HCT116 (cell line): ENCODE measurements around the gene LDLR. TPM values are rescaled to one million over a fixed set of nuclear protein-coding genes. Genes with fewer than 3 reads are reported as not detected.

Experiments used
- ATAC-seq: fragments of 200-7000 bp; cut with Tn5 transposase; 2 replicates; pipeline ENCODE4 v1.9.1; 2020; ENCODE audit warnings: mild to moderate bottlenecking, moderate library complexity
- BruUV-seq: library from RNA; stranded (reverse); fragments of 400-500 nt; replicated peaks from 2 replicates; lab custom pipeline; 2021; lab: Mats Ljungman, UMichigan
- CTCF ChIA-PET: fragments of 300-600 bp; sonication (Branson Sonifier 250); formaldehyde crosslinking; loops from one replicate; lab custom pipeline; 2021; ENCODE audit warnings: antibody characterized with exemption; lab: Charles Lee
- POLR2A ChIA-PET: fragments of 300-600, 350-600 bp; sonication (Branson Sonifier 250); formaldehyde crosslinking; loops from one replicate; lab custom pipeline; 2021; ENCODE audit warnings: antibody characterized with exemption; lab: Charles Lee
- RAD21 ChIA-PET, 2 experiments: fragments of 300-600 bp; sonication (Branson Sonifier 250); formaldehyde crosslinking; loops; one replicate each; lab custom pipeline; 2023; ENCODE audit warnings: low total read pairs in 2 of 2; ENCODE audit not compliant: uncharacterized antibody in 2 of 2, unreplicated experiment in 2 of 2, low non-redundant PET in 1 of 2; lab: Charles Lee
- DNase-seq: peaks from one replicate; pipeline ENCODE4 v3.0.0-alpha.2; 2010; ENCODE audit warnings: low read depth, low spot score
- H2AFZ ChIP-seq: fragments of 200-600 bp; shearing (Covaris generic), sonication (generic); 2 replicates; pipeline ENCODE4 v1.6.1; 2017; ENCODE audit warnings: low read depth, mixed run types, mixed read lengths, antibody characterized with exemption, low read length; ENCODE audit not compliant: poor library complexity, severe bottlenecking
- H3K27ac ChIP-seq: 2 replicates; pipeline ENCODE4 v1.5.1; 2012; ENCODE audit warnings: low read depth, low read length
- H3K27me3 ChIP-seq: fragments of 200-600 bp; sonication (generic); 2 replicates; pipeline ENCODE4 v1.6.1; 2016; ENCODE audit warnings: mixed run types, low read length, mixed read lengths; ENCODE audit not compliant: insufficient read depth
- H3K36me3 ChIP-seq, 2 experiments: fragments of 200-500 bp in 1 of 2; fragments of 200-600 bp in 1 of 2; sonication (Bioruptor generic) in 1 of 2; sonication (generic) in 1 of 2; 2 replicates each; pipeline versions ENCODE4 v1.5.1 to v1.6.1; 2014 to 2016; ENCODE audit warnings: low read length in 2 of 2, inconsistent platforms in 1 of 2, mixed read lengths in 1 of 2, mixed run types in 1 of 2; ENCODE audit not compliant: insufficient read depth in 2 of 2, control insufficient read depth in 1 of 2
- H3K4me1 ChIP-seq, 2 experiments: fragments of 200-600 bp in 1 of 2; sonication (generic) in 1 of 2; 2 replicates each; pipeline versions ENCODE4 v1.5.1 to v1.6.1; 2012 to 2017; ENCODE audit warnings: low read length in 2 of 2, inconsistent platforms in 1 of 2, mild to moderate bottlenecking in 1 of 2, mixed read lengths in 1 of 2, mixed run types in 1 of 2, moderate library complexity in 1 of 2; ENCODE audit not compliant: insufficient read depth in 2 of 2, control insufficient read depth in 1 of 2
- H3K4me2 ChIP-seq: fragments of 200-600 bp; sonication (generic); 2 replicates; pipeline ENCODE4 v1.6.1; 2017; ENCODE audit warnings: mixed run types, low read length, mixed read lengths
- H3K4me3 ChIP-seq, 2 experiments: fragments of 200-600 bp in 1 of 2; sonication (generic) in 1 of 2; replicated peaks in 1 of 2; 2 replicates each; pipeline ENCODE4 v1.5.1; 2011 to 2016; ENCODE audit warnings: low read length in 2 of 2, control low read depth in 1 of 2, low read depth in 1 of 2, mild to moderate bottlenecking in 1 of 2, mixed read lengths in 1 of 2, mixed run types in 1 of 2
- H3K79me2 ChIP-seq: fragments of 200-600 bp; sonication (generic); 2 replicates; pipeline ENCODE4 v1.6.1; 2017; ENCODE audit warnings: mild to moderate bottlenecking, mixed run types, low read length, moderate library complexity, mixed read lengths; ENCODE audit not compliant: insufficient read depth
- H3K9ac ChIP-seq: fragments of 200-600 bp; sonication (generic); 2 replicates; pipeline ENCODE4 v1.6.1; 2016; ENCODE audit warnings: low read length, mixed read lengths
- H3K9me2 ChIP-seq: fragments of 200-600 bp; sonication (generic), shearing (Covaris generic); 2 replicates; pipeline ENCODE4 v1.6.1; 2017; ENCODE audit warnings: mixed run types, mild to moderate bottlenecking, moderate library complexity; ENCODE audit not compliant: insufficient read depth
- H3K9me3 ChIP-seq, 2 experiments: fragments of 200-500 bp in 1 of 2; fragments of 200-600 bp in 1 of 2; sonication (Bioruptor generic) in 1 of 2; sonication (generic) in 1 of 2; 2 replicates each; pipeline ENCODE4 v1.6.1; 2014 to 2017; ENCODE audit warnings: low read length in 2 of 2, mixed read lengths in 2 of 2, inconsistent platforms in 1 of 2, low read depth in 1 of 2, mild to moderate bottlenecking in 1 of 2, mixed run types in 1 of 2, moderate library complexity in 1 of 2; ENCODE audit not compliant: control insufficient read depth in 1 of 2, insufficient read depth in 1 of 2
- H4K20me1 ChIP-seq: fragments of 200-600 bp; sonication (generic), shearing (Covaris generic); 2 replicates; pipeline ENCODE4 v1.6.1; 2017; ENCODE audit warnings: mixed run types, mild to moderate bottlenecking, moderate library complexity; ENCODE audit not compliant: insufficient read depth
- ATF3 ChIP-seq: IDR thresholded peaks from 2 replicates; pipeline ENCODE4 v1.6.1; 2012
- CEBPB ChIP-seq: IDR thresholded peaks from 2 replicates; pipeline ENCODE4 v1.6.1; 2012; ENCODE audit warnings: low read depth
- CTCF ChIP-seq, 3 experiments: fragments of 200-600 bp in 1 of 3; sonication (generic) in 1 of 3; IDR thresholded peaks in 2 of 3; conservative IDR thresholded peaks in 1 of 3; 2 replicates each; pipeline ENCODE4 v1.5.1; 2012 to 2017; ENCODE audit warnings: low read depth in 2 of 3, low read length in 2 of 3, antibody characterized with exemption in 1 of 3, borderline replicate concordance in 1 of 3, control low read depth in 1 of 3, mild to moderate bottlenecking in 1 of 3, mixed read lengths in 1 of 3, mixed run types in 1 of 3, moderate library complexity in 1 of 3; ENCODE audit not compliant: insufficient read depth in 1 of 3
- EGR1 ChIP-seq: IDR thresholded peaks from 2 replicates; pipeline ENCODE4 v1.6.1; 2012; ENCODE audit warnings: low read depth
- EZH2 ChIP-seq: fragments of 200-600 bp; sonication (generic); IDR thresholded peaks from 2 replicates; pipeline ENCODE4 v1.6.1; 2017; ENCODE audit warnings: antibody characterized with exemption, mixed run types
- EZH2phosphoT487 ChIP-seq: fragments of 200-600 bp; IDR thresholded peaks from 2 replicates; pipeline ENCODE4 v1.6.1; 2018; ENCODE audit warnings: antibody characterized with exemption, borderline replicate concordance
- MAX ChIP-seq: IDR thresholded peaks from 2 replicates; pipeline ENCODE4 v1.6.1; 2012
- RAD21 ChIP-seq: IDR thresholded peaks from 2 replicates; pipeline ENCODE4 v1.6.1; 2012; ENCODE audit warnings: low read depth, mild to moderate bottlenecking
- SIN3A ChIP-seq: IDR thresholded peaks from 2 replicates; pipeline ENCODE4 v1.6.1; 2012; ENCODE audit warnings: low read depth
- SRF ChIP-seq: IDR thresholded peaks from 2 replicates; pipeline ENCODE4 v1.6.1; 2012; ENCODE audit warnings: low read depth
- ZBTB33 ChIP-seq: IDR thresholded peaks from 2 replicates; pipeline ENCODE4 v1.6.1; 2011; ENCODE audit warnings: mild to moderate bottlenecking, low read length, moderate library complexity; ENCODE audit not compliant: insufficient replicate concordance; ENCODE audit errors: extremely low read depth
- ZFX ChIP-seq: fragments of 450-650 bp; IDR thresholded peaks from 2 replicates; pipeline ENCODE4 v1.6.1; 2017
- intact Hi-C: fragments of 100-400 bp; cut with micrococcal nuclease; formaldehyde crosslinking; loops from 2 replicates; pipeline ENCODE4 v1.10.0; 2022
- total RNA-seq: library from RNA; stranded (reverse); gene quantifications from one replicate; pipeline ENCODE4 v1.2.1, GENCODE V29; 2021; ENCODE audit not compliant: unreplicated experiment

The LDLR gene
- total RNA-seq, 1 experiment from 2014 or later = 92.4 TPM

GRCh38 chr19:11154683-11155047 is 65.4 kb downstream of the LDLR start:
- Histone ChIP-seq H3K4me2 (peak overlapping the region; percentile 95), H3K4me1 (peaks cover 44 to 45% of the 10 kb centered on the region in 2 experiments), H3K79me2 (peaks cover 50% of the 10 kb centered on the region), H3K27me3 (no peaks in the 10 kb centered on the region), H3K9ac (peak overlapping the region; percentile 89), H3K9me3 (no peaks in the 10 kb centered on the region), H4K20me1 (no peaks in the 10 kb centered on the region), H2AFZ (no peak overlapping the region), H3K4me3 (peak overlapping the region; percentile 83 to 89), H3K9me2 (no peaks in the 10 kb centered on the region), H3K36me3 (no peaks in the 10 kb centered on the region), H3K27ac (peak overlapping the region; percentile 76)
- no TSS peak for BruUV-seq
- intact Hi-C loops = no loop called here
- POLR2A ChIA-PET = no interaction called here
- ATAC-seq (no peak), DNase-seq (no peak)
- RAD21 ChIA-PET = no interaction called here
- no peak for TF ChIP-seq ZFX
- TF ChIP-seq CTCF (IDR thresholded peaks at IDR 0.05 in 2 of 3, conservative IDR thresholded peaks at IDR 0.05 in 1 of 3; ENCODE audit: borderline replicate concordance in 1 of 3, insufficient read depth in 1 of 3, low read depth in 2 of 3, low read length in 2 of 3) = no peak
- no peak for TF ChIP-seq SRF
- CTCF ChIA-PET = no interaction called here

- RAD21 ChIA-PET = no interaction called here
- Histone ChIP-seq H4K20me1 (no peaks in the 10 kb centered on the region), H3K4me1 (peaks cover 44 to 45% of the 10 kb centered on the region in 2 experiments), H3K4me3 (peak within 1 kb of the TSS; percentile 83 to 89), H3K4me2 (peak within 1 kb of the TSS; percentile 95), H3K9me2 (no peaks in the 10 kb centered on the region), H3K27me3 (no peaks in the 10 kb centered on the region), H3K27ac (peak within 1 kb of the TSS; percentile 76), H3K79me2 (peaks cover 44% of the 10 kb centered on the region), H3K9ac (peak within 1 kb of the TSS; percentile 89), H2AFZ (no peak within 1 kb of the TSS), H3K9me3 (no peaks in the 10 kb centered on the region), H3K36me3 (no peaks in the 10 kb centered on the region)
- POLR2A ChIA-PET = interaction anchor here (0.8 to 1.2 kb wide), 3 partner anchors 12 to 16 kb away, joined by 4 to 6 read pairs (median 4); no protein-coding TSS in a partner anchor
- intact Hi-C loops = no loop called here
- BruUV-seq = no TSS peak
- CTCF ChIA-PET = no interaction called here
- peak; percentile 98 for DNase-seq
- peak; percentile 97 for ATAC-seq
- TF ChIP-seq RAD21 (no peak), EGR1 (no peak), SIN3A (peak; percentile 87), CEBPB (no peak), EZH2phosphoT487 (no peak), EZH2 (no peak), ZBTB33 (no peak), MAX (no peak), ATF3 (no peak), CTCF (IDR thresholded peaks at IDR 0.05 in 2 of 3, conservative IDR thresholded peaks at IDR 0.05 in 1 of 3; ENCODE audit: borderline replicate concordance in 1 of 3, insufficient read depth in 1 of 3, low read depth in 2 of 3, low read length in 2 of 3) (no peak)
These were observed 66.3 kb downstream of the LDLR start, which contains the start of gene SPC24 for GRCh38 chr19:11155373-11156120. Gene SPC24, minus strand, starts transcription at chr19:11155782. Its CDS starts 6 bp downstream, at chr19:11155776.
